ENCODE results near the gene SLC25A44.
A peak's percentile ranks its signal among the peaks of the same experiment; 100 is the strongest.

Gene SLC25A44

GRCh38 chr1:156193488-156194299 is at the start of gene SLC25A44:
SLC25A44 (plus strand) TSS chr1:156194104; CDS start chr1:156199848, 5,744 bp downstream.
- DNase-seq = peak; percentile 96 to 97

GRCh38 chr1:156144742-156145141 is 49.2 kb upstream of the SLC25A44 start:
- no peak for DNase-seq

- DNase-seq = no peak
Measured at GRCh38 chr1:156145650-156146019, 48.3 kb upstream of the SLC25A44 start.

GRCh38 chr1:156146020-156146768 is 47.7 kb upstream of the SLC25A44 start:
- peak; percentile 65 to 66 for DNase-seq

- DNase-seq = peak in 1 of 2 experiments; percentile 55
Measured at GRCh38 chr1:156146769-156147405, 47.0 kb upstream of the SLC25A44 start.

GRCh38 chr1:156148216-156148615 is 45.7 kb upstream of the SLC25A44 start:
- no peak for DNase-seq

- no peak for DNase-seq
Measured at GRCh38 chr1:156149374-156150332, 44.3 kb upstream of the SLC25A44 start.

GRCh38 chr1:156150333-156151011 is 43.4 kb upstream of the SLC25A44 start:
- DNase-seq = no peak

- no peak for DNase-seq
Measured at GRCh38 chr1:156151093-156151688, 42.7 kb upstream of the SLC25A44 start.

GRCh38 chr1:156152628-156153027 is 41.3 kb upstream of the SLC25A44 start:
- DNase-seq = no peak

GRCh38 chr1:156153362-156153761 is 40.5 kb upstream of the SLC25A44 start, which contains the start of gene SEMA4A:
SEMA4A (plus strand) TSS chr1:156153585; CDS start chr1:156154579, 994 bp downstream.
- DNase-seq = no peak

GRCh38 chr1:156154317-156154749 is 39.6 kb upstream of the SLC25A44 start:
- peak; percentile 71 to 76 for DNase-seq

GRCh38 chr1:156155756-156156510 is 38.0 kb upstream of the SLC25A44 start:
- no peak for DNase-seq

- no peak for DNase-seq
Measured at GRCh38 chr1:156157506-156157905, 36.4 kb upstream of the SLC25A44 start.

- no peak for DNase-seq
Measured at GRCh38 chr1:156157966-156158365, 35.9 kb upstream of the SLC25A44 start.

GRCh38 chr1:156160000-156160742 is 33.7 kb upstream of the SLC25A44 start:
- DNase-seq = no peak

GRCh38 chr1:156160743-156161171 is 33.1 kb upstream of the SLC25A44 start:
- DNase-seq = peak; percentile 87 to 88

- DNase-seq = no peak
Measured at GRCh38 chr1:156162430-156163037, 31.4 kb upstream of the SLC25A44 start.

GRCh38 chr1:156163712-156164111 is 30.2 kb upstream of the SLC25A44 start:
- no peak for DNase-seq
